NCI-H2029 (cell line): ENCODE results near the gene ULK4.
"Not testable (repeated sequence)": the region's sequence is repeated elsewhere in the genome, so short reads cannot be mapped to it uniquely, and the experiment has no call there.

Experiments used
- DNase-seq: peaks from one replicate; lab custom pipeline; 2025; lab: John Stamatoyannopoulos, UW

ULK4 gene

DNA sequence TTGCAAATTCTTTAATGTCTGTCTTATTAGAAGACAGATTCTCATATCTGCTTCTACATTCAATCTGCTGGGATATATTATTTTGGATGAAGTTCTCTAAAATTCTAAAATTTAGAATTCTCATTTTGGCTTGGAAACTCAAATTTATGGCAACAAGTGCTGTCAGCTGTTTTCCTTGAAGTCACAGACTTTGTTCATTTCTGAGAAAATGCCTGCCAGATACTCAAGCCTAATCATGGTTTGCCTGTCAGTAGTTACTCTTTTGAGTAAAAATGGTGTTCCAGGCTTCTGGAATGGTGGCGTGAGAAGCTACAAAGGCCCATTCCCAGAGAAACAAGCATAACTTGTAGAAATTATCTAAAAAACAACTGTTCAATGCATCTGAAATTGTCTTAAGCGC, 646.8 kb downstream of the ULK4 start:
- DNase-seq = no peak

DNA sequence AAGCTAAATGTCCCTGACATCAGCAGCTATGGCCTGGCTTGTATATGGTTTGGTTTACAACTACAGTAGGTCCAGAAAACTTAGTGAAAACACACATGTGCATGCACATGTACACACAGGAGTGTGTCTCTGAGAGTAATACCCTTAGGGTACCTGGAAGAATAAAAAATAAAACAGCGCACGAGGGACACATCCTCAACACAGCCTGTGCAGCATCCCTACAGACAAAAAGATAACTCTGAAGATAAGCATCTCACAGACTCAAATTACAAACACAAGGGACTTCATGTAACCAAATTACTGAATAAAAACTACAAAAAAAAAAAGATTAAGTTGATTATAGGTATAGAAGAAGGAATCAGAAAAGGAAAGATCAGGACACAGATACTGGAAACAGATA, 653.8 kb downstream of the ULK4 start:
- no peak for DNase-seq

DNA sequence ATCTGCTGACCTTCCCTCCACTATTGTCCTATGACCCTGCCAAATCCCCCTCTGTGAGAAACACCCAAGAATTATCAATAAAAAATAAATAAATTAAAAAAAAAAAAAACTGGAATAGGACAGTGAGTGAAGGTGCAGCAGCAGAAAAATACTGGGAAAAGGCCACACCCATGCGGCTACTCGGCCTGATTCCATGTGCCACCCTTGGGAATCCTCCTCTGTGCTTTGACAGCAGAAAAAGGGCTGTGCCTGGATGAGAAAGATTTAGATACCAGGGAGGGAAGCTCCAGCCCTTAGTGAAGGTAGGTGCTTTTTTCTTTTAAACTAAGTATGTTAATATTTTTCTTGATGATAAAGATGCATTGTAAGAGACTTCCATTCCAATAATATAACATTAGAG, 654.8 kb downstream of the ULK4 start:
- DNase-seq = no peak

DNA sequence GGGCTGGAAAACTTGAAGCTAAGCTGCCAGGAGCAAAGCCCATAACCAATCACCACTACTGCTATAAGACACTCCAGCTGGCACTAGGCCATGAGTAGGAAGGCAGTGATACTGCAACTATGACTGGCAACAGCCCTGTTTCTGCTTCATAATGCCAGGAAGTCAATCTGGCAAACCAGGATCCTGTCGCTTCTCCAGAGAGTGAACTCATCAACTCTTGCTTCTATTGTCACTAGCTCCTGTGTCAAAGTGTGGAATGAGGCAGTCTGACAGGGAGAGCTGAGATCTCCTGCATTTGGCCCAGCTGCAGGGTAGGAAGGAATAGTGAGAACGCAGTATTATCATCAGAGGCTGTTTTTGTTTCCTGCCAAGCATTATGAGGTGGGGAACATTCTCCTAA, 657.3 kb downstream of the ULK4 start:
- peak; percentile 42 for DNase-seq

DNA sequence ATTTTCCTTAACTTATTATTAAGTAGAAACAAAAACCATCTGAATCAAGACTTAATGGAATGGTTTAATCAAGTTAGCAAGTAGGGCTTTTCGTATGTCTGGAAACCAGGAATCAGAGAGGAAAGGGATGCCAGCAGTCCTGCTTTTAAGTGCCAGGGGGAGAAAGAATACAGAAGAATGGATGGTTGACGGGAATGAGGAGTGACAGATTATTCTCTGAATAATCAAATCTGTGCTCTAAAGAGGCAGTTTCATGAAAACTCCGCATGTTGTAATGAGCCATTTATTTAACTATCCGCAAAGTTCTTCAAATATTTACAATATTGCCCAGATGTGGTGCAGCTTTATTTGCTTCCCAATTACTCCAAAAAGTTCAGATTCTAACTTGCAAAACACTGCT, 659.6 kb downstream of the ULK4 start:
- no peak for DNase-seq

DNA sequence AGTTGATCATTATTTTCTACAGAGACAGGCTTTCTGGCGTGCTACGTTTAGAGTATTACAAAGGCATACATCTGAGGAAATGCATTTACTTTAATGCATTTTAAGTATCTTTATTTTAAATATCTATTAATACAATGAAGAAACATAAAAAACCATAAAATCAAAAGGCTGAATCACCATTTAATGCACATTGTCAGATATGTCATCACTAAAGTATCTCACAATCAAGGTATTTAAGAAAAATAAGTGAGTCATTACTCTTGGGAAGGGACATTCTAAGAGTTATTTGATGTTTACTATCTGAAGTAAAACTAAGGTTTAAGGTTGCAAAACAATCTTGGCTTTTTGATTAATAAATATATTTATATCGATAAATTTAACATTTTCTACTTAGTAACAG, 660.4 kb downstream of the ULK4 start:
- DNase-seq = no peak

DNA sequence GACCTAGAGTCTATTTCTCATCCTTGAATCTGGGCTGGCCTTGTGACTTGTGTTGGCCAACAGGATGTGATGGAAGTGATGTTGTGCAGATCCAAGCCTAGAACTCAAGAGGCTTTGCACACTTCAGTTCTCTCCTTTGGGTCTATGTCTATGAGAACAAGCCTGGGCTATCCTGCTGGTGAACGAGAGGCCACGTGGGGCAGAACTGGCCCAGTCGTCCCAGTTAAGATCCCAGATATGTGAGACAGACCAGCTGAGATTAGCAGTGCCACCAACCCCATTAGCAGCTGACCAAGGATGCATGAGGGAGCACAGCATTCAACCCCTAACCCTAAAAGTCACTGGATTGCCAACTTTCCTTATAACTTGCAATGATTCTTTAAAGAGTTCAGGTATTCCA, 662.9 kb downstream of the ULK4 start:
- DNase-seq = no peak

DNA sequence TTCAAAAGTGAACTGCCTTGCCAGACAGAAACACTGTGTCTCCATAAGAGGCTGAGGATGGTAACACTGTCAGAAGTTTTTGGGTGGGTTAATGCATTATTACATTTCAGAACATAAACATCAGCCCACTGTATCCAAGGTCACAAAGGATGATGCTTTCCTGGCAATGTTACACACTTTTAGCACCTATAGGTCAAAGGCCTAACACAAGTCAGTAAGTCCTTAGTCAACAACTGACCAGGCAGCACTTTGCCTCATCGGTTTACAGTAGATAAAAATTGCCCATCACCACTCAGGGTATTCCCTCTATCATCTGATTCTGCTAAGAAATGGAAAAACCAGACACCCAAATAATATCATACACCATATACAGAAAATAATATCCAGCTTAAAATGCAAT, 664.2 kb downstream of the ULK4 start:
- no peak for DNase-seq

DNA sequence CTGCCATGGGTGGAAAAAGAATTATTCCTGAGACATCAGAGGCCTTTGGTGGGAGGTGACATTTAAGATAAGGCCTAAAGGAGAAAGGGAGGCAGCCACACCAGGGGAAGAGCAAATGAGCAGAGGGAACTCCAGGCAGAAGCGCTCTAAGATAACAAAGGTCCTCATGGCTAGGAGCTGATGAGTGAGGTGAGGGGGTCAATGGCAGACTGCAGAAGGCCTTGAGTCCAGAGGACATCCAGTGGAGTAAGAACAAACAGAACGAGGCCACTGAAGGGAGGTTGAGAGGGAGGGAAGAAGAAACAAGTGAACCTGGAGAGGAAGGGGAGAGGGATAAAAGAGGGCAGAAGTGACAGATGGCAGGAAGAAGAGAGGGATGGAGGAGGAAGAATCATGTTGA, 665.3 kb downstream of the ULK4 start:
- no peak for DNase-seq

DNA sequence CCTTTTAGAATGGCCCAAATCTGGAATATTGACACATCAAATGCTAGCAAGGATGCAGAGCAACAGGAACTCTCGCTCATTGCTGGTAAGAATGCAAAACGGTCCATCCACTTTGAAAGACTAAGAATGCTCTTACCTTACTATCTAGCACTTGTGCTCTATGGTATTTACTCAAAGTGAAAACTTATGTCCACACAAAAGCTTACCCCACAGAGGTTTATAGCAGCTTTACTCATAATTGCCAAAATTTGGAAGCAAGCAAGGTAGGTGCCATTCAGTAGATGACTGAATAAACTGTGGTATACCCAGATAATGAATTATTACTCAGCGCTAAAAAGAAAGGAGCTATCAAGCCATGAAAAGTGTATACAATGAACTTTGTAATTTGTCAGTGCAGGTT, 666.2 kb downstream of the ULK4 start:
- no peak for DNase-seq

DNA sequence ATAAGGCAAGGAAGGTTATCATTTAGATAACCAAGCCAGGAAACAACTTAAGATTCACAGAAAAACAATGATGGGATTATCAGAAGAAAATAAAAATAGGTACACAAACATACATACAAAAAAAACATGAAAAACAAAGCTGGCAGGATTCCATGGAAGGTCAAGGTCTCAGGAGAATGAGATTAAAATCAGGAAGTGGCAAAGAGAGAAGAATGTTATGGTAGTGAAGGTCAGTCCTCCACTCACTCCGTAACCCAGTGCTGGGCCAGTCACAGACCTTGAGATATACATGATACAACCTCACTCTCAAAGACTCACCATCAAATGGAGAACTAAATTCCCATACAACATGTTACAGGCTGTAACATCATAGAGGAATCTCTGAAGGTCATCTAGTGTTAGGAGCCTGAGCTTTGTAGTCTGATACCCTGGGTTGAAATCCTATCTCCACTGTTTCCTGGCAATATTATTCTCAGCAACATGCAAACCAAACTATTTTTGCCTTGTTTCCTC, 668.7 kb downstream of the ULK4 start:
- no peak for DNase-seq

DNA sequence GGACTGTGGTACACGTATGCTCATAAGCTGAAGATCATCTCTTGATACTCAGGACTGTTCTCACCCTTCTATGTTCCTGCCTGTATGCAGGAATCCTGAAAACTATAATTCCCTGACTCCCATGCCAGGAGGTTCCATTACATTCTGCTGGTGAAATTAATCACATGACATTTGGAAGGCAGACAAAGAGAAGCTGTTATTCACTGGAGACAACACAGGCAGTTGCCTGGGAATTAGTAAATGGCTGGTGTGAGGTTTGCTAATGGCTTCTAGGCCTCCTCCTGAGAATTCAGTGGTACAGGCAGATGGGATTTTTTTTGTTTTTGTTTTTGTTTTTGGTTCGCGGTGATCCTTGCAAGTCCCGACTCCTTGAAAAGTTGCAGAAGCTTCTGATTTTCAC, 671.2 kb downstream of the ULK4 start:
- no peak for DNase-seq

DNA sequence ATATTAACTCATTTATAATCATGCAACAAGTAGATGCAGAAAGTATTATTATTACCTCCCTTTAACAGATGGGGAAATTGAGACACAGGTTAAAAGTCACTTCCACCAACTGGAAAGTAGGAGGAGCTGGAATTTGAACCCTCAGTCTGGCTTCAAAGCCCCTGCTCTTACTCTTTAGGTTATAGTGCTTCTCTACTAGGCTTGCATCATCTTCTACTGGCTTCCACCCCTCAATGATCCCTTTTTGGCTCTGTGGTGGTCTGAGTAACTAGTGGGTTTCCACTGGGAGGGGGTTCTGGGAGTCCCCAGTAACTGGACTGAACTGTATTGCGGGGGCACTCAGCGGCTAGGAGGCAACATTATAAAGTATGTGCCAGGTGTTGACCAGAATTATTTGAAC, 671.6 kb downstream of the ULK4 start:
- no peak for DNase-seq

DNA sequence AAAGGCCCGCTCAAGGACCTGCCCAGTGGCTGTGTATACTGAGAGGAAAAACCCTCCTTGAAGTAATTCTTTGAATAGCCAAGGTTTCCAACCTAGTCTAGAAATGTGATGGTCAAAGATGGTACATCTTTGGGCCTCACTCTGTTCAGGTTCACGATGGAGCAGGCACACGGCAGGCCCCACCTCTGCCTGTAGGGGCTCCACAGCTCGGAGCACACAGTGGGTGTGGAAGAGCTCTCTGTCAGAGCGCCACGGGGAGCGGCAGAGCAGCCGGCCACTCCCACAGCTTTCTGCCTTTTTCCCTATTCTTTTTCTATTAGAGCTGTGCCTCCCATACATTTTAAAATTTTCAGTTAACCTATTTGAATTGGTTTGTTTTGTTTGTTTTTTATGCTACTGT, 673.1 kb downstream of the ULK4 start:
- DNase-seq = no peak

DNA sequence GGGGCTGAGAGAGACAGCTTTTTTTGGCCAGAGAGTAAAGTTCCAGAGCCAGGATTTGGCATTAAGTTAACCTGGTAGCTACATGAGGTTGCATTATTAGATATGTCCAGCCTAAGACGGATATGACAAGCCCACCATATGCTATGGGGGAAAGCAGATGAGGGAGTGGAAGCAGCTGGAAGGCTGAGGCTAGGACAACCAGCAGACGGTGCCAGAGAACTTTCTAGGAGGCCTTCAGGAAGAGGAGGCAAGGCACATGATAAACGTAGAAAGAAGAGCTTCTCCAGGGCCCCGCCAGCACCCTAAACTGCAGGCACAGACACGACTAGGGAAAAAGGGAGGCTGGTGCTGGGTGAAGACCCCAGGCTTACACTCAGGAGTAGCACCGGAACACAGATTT, 675.6 kb downstream of the ULK4 start:
- no peak for DNase-seq

DNA sequence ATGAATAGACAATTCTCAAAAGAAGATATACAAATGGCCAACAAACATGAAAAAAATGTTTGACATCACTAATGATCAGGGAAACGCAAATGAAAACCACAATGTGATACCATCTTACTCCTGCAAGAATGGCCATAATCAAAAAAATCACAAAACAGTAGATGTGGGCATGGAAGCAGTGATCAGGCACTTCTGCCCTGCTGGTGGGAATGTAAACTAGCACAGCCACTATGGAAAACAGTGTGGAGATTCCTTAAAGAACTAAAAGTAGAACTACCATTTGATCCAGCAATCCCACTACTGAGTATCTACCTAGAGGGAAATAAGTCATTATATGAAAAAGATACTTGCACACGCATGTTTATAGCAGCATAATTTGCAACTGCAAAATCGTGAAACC, 677.0 kb downstream of the ULK4 start:
- DNase-seq = not testable (repeated sequence)

DNA sequence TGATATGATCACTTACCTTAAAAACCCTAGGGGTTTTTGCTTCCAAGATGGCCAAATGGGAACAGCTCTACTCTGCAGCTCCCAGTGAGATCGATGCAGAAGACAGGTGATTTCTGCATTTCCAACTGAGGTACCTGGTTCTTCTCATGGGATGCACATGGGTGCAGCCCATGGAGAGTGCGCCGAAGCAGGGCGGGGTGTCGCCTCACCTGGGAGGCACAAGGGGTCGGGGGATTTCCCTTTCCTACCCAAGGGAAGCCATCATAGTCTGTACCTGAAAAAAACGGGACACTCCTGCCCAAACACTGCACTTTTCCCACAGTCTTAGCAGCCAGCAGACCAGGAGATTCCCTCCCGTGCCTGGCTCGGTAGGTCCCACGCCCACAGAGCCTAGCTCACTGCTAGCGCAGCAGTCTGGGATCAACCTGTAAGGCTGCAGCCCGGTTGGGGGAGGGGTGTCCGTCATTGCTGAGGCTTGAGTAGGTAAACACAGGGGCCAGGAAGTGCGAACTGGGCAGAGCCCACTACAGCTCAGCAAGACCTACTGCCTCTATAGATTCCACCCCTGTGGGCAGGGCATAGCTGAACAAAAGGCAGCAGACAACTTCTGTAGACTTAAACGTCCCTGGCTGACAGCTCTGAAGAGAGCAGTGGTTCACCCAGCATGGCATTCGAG, 684.0 kb downstream of the ULK4 start:
- no peak for DNase-seq

DNA sequence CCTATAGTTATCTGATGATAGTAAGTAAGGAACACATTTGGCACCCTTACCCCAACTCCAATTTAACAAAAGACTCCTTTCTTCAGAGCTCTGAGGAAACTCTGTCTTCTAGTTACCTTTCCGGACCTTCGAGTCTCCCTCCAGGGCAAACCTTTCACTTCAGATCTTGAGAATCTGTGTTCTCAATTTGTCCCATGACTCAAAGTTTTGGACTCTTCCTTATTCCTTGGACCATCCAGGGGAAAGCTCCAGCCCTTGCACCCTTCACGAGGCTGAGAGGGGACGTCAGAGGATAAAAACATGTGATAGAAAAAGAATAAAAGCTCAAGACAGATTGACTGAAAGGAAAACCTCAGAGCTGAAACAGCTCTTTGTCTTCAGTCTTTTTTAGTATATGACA, 685.7 kb downstream of the ULK4 start:
- no peak for DNase-seq

DNA sequence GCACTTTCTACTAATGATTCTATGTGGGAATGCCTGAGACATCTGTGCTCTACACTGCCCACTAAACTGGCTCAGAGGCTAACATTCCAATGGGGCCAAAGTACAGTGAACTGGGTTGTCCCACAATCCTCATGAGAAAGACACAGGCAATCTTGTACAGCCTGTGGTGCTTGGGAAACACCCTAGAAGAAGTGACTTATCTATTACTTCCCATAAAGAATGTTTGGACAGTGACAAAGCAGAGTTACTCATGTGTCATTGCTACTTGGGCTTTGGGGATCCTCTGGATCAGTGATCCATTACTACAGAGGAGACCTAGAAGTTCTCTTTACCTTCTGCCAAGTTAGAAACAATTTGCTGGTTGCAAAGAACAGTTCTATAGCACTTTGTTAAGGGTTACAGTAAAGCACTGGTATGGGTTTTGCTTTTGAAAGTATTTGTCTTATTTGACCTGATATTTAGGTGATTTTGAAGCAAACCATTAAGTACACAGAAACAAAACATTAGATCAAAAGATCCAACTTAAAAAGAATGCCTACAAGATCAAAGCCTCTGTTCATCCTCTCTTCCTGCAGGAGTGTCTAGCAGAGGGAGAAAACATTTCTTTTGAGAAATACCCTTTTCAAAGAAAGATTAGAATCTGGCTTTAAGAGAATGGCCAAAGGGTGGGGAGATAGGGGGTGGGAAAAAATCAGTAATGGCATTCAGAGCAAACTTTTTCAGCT, 686.8 kb downstream of the ULK4 start:
- DNase-seq = no peak

DNA sequence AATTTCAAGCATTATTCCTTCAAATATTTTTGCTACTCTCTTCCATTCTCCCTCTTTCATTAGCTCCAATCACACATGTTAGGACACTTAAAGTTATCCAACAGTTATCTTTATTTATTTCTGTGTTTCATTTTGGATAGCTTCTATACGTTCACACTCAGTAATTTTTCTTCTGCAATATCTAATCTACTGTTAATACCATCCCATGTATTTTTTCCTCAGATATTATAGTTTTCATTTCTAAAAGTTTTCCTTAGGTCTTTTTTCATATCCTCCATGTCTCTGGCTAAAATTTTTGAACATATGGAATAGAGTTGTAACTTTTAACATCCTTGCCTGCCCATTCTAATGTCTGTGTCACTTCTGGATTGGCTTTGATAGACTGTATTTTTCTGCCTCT, 689.2 kb downstream of the ULK4 start:
- no peak for DNase-seq

DNA sequence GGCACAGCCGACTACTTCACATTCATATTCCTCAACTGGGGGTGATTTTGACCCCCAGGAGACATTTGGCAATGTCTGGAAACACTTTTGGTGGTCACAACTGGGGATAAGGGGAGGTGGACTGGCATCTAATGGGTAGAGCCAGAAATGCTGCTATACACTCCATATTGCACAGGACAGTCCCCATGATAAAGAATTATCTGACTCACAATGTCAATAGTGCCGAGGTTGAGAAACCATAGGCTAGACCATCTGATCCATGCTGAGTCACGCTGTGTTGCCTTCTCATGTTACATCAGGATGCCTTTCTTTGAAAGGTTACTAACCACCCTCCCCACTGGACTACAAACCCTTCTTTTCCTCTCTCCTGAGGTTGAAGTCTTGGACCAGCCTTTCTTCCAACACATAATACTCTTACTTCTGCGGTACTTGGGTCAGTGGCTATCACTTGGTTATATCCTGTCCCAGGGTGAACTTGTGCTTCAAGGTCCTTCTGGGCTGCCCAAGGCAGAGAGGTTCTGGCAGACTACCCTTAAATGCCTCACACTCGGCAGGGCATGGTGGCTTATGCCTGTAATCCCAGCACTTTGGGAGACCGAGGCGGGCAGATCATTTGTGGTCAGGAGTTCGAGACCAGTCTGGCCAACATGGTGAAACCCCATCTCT, 693.8 kb downstream of the ULK4 start:
- DNase-seq = peak; percentile 12

DNA sequence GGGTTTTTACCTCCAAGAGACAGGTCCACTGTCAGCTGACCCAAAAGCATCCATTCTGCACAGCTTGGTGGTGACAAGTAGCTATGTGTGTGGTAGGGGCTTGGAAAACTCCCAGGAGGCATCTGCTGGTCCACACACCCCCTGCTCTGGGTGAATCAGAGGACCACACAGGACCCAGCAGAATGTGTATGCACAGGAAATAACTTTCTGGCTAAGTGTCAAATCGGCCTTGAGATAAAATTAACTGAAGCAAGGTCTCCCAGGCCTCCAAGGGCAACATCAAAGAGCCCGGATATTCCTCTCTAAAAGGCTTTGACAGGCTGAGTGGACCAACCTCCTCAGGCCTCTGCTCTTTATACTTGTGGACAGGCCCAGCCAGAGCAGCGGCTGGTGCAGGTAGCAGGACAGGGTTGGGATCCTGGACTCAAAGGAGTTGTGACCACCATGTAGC, 696.1 kb downstream of the ULK4 start:
- DNase-seq = no peak

DNA sequence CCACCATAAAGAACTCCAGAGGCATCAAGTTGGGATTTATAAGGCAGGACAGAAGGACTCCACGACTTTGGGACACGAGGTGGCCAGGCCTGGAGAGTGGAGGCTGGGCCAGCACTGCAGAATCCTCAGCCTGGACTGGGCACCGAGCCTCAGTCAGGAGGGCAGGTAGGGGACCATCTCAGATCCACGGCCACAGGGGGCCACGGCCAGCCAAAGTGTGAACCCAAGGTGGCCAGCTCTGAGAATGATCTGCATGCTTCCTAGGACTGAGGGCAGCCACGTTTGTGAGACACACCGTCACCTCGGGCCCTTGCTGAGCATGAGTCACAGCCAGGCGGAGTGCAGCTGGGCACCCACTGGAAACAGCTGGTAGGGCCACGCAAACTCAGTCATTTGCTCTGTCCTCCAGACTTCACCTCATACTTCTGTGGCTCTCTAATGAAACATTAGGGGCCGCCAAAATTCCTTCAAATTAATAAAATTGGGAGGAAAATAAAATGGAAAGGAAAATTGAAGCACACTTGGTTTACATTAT, 696.8 kb downstream of the ULK4 start:
- no peak for DNase-seq
